NCI-H524 (cell line): ENCODE results near the gene FKBP2.
A peak's percentile ranks its signal among the peaks of the same experiment; 100 is the strongest.

Source experiments
- DNase-seq, 2 experiments: peaks; one replicate each; lab custom pipeline; 2025; lab: John Stamatoyannopoulos, UW

FKBP2 gene

DNA sequence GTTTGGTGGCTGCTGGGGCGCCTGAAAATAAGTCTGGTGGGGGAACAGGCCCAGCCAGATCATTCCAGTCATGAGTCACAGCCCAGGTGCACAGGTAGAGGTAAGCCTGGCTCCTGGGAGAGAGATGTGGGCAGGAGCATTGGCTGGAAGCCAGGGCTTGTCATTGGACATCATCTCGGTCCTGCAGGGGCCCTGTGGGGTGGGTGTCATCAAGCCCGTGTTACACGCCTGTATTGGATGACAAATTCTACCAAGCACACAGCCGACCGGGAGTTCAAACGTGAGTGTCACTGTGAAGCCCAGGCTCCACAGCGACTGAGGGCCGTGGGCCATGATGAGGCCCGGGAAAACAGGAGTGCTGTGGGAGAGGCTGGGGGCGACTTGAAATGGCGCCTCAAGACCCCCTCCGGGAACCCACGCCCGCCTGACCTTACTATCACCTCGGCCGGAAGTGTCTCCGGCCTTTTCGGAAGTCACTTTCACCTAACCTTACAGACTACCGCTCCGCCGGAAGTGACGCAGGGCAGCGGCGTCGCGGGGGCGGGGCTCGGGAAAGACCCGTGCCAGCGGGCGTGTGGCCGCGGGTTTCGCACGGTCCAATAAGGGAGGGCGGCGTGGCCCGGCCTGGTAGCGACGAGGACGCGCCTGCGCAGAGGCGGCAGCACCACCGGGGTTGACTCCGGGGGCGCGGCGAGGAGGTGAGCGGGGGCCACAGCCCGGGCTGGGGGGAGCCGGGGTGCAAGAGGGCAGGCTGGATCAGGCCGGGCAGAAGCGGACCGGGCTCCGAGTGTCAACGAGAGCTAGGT, at the start of gene FKBP2:
Gene FKBP2, plus strand, starts transcription at position 661 of the 806 bp plus-strand sequence. CDS start 1,293 bp downstream, outside the sequence.
- DNase-seq, result peak; percentile 86 to 95

DNA sequence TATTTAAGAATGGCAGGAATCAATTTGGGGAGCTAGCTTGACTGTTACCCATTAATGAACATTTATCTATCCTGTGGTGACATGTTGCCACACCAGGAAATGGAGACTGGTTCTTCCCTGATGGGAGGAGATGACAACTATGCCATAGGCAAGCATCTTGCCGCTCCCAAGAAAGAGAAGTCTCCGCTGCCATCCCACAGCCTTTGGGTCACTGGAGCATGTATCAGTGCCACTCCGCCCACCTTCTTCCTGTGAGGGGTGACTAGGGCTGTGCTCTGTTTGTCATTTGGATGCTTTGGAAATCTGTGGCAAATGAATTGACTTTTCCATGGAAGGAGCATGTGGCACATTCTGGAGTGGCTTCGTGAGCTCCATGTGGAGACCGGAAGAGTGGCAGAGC, 48.5 kb upstream of the FKBP2 start:
- no peak for DNase-seq

DNA sequence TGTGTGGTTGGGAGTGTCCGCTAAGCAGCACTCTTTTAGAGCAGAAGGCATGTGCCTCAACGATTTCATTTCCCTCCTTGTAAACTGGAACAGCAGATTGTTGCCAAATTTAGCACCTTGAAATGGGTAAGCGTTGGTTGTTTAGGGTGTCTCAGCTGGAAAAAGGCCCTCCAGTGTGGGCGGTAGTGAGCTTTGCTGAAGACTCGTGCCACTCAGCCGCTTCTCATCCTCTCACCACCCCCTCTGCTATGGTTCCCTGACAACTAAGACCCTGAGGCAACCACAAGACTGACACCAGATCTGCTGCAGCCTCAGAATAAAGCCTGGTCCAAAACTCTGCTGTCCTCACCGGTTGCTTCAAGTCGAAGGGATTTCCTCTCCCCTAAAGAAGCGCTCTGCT, 44.3 kb upstream of the FKBP2 start:
- no peak for DNase-seq

DNA sequence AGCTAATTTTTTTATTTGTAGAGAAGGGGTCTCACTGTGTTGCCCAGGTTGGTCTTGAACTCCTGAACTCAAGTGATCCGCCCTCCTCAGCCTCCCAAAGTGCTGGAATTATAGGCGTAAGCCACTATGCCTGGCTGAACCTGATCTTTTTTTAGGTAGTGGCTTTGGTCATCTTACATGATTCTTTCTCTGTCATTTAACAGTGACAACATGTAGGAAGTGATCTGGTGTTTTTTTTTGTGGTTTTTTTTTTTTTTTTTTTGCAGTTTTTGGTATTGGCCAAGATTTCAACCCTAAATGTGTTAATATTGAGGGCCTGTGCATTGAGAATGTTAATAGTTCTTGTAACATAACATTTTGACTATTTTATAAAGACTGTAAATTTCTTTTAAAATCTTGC, 42.4 kb upstream of the FKBP2 start:
- DNase-seq, result no peak

DNA sequence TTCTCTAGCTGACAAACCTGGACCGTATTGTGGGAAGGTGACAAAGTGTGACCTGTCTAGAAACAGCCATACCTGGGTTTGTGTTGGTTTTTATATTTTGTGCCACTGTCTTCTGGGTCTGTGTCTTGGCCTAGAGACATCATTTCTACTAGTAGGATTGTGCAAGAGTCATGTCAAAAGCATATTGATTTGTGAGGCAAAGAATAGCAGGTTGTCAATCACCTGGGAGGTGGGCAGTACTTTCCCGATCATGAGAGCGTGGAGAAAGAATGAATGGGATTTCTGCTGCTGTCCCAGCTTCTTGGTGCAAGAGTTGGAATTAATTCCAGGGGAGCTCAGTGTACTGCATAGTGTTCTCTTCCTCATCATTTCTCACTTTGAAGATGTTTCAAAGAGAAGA, 39.4 kb upstream of the FKBP2 start:
- no peak for DNase-seq

DNA sequence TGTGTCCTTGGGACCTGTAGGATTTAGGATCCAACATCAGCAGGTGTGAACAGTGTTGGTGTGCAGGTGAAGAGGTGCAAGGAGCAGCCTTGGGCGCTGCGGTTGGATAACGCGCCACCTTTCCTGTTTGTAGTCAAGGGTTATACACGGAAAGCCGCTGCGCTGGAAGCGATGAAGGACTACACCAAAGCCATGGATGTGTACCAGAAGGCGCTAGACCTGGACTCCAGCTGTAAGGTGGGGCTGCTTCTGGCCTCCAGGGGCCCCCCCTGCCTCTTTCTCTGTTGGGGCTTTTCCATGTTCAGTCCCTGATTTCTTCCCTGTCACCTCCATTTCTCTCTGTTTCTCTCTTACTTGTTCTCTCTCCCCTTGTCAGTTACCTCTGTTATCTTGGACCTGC, 37.9 kb upstream of the FKBP2 start:
- no peak for DNase-seq

DNA sequence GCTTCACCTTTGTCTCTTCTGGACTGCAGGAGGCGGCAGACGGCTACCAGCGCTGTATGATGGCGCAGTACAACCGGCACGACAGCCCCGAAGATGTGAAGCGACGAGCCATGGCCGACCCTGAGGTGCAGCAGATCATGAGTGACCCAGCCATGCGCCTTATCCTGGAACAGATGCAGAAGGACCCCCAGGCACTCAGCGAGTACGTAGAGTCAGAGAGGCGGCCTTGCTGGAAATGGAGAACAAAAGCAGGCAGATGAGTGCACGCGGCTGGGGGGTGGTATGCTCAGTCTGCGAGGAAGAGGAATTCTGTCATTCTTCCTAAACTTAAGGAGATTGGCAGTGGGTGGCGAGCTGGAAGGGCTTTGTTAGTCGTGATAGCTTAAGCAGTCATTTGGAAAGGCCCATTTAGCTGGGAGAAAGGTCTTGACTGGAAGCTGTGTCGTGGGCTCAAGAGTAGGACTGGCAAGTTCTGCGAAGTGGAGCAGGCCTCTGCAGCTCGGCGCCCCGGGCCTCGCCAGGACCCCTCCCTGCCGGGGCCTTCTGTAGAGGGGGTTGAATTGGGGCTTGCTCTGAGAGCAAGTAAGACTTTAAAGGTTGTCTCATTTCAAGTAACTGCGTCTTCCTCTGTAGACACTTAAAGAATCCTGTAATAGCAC, 37.3 kb upstream of the FKBP2 start:
- no peak for DNase-seq

DNA sequence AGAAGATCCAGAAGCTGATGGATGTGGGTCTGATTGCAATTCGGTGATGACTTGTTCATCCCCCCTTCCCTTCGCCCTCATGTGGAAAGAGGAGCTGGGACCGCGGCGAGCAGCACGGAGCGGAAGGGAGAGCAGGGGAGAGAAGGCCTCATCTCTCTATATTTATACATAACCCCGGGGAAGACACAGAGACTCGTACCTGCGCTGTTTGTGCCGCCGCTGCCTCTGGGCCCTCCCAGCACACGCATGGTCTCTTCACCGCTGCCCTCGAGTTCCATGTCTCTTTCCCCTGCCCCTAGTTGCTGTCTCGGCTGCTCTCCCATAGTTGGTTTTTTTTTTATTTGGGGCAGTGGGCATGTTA, 36.8 kb upstream of the FKBP2 start:
- no peak for DNase-seq

DNA sequence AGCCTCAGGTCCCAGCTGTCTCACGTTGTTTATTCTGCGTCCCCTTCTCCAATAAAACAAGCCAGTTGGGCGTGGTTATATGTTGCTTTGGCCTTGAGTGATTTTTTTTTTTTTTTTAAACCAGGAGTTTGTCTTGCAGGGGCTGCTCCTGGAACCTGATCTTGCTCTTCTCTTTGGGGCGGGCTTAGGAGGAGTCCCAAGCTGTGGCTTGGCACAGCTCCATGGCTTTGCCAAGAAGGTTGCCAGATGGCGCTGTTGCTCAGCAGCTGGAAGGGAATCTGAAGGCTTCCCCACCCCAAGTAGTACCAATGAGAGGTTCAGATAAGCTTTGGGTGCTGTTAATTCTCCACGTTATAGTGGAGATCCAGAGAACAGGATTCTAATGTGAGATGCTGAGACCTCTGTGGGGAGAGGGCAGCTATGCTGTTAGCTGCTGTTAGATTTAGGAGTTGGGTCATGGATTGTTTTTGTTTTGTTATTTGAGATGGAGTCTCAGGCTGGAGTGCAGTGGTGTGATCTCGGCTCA, 36.4 kb upstream of the FKBP2 start:
- peak; percentile 87 to 96 for DNase-seq

DNA sequence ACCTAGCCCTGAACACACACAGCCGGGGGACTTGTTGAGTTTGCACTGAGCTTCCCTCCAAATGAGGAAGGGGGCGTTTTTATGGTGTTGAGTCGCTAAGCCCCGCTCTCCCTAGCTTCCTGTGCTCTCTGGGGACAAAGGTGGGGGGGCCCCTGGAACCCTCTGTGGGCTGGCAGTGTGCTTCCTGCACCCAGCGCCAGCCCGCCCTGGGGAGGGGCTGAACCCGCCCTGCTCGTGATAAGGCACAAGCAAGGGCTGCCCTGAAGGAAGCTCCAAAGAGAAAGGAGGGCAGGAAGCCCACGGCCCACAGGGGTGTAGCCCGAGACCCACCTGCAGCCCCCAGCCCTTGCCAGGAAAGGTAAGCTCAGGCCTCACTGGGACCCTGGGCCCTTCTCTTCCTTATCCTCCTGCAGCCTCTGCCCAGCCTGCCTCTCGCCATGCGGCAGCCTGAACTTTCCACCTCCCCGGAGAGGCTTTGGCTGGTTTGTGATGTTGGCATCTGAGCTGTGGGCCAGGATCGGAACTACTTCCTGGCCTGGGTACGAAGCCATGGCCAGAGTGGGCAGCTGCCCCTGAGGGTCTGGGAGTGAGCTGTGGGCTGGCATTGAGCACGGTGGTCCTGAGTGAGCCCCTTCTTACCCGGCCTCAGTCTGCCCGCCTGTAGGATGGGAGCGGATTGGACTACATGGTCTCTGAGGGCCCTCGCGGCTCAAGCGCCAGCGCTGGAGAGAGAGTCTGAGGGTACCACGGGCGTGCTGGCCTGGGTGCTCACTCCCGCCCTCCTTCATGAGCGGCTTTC, 34.2 kb upstream of the FKBP2 start, which contains the start of gene FERMT3:
Gene FERMT3, plus strand, starts transcription at position 265 of the 799 bp plus-strand sequence. CDS start 644 bp downstream, outside the sequence.
- no peak for DNase-seq

DNA sequence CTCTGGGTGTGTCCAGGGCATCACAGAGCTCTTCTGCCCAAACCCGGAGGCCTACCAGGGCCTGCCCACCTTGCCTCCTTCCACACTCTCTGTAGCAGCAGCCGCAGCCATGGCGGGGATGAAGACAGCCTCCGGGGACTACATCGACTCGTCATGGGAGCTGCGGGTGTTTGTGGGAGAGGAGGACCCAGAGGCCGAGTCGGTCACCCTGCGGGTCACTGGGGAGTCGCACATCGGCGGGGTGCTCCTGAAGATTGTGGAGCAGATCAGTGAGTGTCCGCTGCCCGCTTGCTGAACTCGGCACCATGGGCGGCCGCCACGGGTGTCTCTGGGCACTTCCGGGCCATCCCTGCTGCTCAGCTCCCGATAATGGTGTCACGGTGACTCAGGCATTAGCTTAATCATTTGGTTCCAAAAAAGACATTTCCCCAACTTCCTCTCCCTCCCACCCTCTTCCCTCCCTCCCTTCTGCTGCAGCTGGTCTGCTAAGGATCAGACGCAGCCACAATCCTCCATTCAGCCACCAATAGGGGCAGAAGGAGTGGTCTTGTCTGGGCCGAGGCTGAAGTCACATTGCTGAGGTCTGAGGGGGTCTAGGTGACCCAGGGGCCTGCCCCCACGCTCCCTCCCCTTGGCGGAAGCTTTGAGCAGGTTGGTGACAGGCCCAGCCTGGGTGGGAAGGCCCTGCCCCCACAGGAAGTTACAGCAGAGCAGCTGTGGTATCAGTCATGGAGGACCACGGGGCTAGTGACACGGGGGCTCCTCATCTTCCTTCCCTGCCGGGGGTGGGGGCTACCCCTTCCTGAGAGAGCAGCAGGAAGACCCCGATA, 33.4 kb upstream of the FKBP2 start:
- DNase-seq, result no peak

DNA sequence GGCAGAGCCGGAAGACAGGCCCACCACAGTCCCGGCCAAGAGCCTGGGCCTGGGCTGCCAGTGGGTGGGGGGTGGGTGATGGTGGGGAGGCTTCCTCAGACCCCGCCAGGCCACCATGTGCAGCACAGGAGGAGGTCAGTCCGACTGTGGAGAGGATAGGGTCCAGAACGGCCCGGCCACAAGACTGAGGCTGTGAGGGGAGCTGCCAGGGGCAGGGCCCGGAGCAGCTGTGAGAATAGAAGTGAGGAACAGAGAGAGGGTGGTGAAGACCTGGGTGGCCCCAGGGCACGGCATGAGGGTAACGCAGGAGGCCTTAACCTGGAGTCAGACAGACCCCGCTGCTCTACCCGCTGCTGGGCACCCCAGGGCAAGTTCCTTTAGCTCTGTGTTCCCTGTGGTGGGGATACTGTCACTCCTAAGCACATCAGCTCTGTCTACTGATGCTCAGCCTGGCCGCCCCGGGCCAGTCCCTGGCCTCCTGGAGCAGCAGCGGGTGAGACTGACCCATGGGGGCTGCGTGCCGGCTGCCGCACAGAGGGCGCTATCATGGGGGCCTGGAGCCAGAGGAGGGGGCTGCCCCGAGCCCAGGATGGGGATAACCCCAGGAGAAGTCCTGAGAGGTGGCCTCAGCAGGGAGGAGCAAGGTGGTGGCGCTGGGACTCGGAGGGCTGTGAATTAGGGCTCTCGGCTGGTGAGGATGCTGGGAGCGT, 32.7 kb upstream of the FKBP2 start:
- DNase-seq, result no peak

DNA sequence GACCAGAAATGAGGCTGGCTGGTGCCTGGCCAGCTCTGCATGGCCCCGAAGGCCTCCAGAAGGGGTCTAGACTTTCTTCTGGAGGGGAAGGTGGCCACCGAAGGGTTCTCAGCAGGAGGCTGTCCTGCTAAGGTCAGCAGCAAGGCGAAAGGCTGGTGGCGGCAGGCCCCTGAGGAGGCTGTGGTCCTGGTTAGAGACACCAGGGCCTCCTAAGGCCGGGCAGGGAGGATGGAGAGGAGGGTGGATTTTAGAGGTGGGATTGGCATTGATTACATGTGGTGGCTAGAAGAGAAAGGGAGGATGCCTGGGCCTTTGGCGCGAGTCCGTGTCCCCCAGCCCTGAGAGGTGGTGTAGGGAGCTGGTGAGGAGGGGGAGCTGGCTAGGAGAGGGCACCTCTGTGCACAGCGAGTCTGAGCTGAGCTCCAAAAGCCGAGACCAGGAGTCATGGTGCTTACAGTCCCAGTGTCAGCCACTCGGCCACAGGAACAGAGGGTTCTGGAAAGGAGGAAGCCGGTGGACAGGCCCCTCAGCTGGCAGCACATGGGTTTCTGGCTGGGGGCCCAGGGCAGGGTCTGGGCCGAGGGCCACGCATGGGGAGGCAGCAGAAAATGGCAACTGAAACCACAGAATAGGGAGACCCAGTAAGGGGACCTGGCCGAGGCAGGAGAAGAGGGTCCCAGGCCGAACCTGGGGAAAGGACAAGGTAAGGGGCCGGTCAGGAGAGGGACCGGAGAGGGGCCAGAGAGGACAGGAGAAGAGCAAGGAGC, 31.9 kb upstream of the FKBP2 start:
- DNase-seq, result no peak

DNA sequence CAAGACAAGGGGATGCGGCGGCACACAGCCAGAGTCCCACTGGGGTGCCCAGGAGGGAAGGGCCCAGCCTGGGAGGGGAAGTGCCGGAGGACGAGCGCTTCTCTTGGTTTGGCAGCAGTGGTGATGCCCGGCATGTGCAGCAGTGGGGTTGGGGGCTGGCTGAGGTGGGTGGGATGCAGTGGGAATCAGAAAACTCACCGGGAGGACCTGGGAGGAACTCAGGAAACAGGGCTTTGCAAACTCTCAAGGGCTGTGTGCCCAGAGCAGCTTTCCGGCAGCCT, 31.4 kb upstream of the FKBP2 start:
- no peak for DNase-seq

DNA sequence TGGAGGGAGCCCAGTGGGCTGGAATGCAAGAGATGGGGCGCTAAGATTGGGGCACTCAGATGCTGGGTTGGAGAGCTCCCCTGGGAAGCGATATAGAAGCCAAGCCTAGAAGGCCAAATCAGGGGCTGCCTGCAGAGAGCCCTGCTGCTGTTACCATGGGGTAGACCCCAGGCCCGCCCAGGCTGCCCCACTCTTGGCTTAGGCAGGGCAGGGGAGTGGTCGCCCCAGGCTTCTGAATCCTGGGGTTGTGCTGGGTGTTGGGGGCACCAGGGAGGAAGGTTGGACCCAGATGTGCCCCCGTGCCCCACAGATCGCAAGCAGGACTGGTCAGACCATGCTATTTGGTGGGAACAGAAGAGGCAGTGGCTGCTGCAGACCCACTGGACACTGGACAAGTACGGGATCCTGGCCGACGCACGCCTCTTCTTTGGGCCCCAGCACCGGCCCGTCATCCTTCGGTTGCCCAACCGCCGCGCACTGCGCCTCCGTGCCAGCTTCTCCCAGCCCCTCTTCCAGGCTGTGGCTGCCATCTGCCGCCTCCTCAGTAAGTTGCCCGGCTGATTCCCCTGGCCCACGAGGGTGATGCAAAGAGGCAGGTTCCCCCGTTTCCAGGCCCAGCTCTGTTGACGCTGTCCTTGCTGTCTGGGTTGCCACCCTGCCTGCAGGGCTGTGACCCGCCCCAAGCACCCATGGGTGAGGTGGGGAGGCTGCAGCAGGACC, 30.4 kb upstream of the FKBP2 start:
- DNase-seq, result peak in 1 of 2 experiments; percentile 47

DNA sequence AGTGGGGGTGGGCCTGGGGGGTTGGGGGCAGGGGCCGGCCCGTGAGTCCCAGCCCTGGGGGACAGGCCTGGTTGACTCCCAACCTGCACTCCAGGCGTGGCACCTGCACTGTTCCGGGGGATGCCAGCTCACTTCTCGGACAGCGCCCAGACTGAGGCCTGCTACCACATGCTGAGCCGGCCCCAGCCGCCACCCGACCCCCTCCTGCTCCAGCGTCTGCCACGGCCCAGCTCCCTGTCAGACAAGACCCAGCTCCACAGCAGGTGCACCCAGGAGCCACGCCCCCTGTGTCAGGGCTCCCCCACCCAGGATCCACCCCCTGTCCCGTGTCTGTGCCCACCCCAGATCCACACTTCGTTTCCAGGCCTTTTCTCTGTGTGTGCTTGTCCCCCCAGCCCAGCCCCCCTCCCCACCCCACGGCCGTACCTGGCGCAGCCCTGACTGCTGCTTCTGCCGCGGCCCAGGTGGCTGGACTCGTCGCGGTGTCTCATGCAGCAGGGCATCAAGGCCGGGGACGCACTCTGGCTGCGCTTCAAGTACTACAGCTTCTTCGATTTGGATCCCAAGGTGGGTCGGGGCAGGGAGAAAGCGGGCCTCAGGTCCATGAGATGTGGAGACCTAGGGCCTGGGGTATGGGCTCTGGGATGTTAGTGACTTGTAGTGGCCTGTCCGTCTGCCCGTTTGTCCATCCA, 29.6 kb upstream of the FKBP2 start:
- DNase-seq, result no peak

DNA sequence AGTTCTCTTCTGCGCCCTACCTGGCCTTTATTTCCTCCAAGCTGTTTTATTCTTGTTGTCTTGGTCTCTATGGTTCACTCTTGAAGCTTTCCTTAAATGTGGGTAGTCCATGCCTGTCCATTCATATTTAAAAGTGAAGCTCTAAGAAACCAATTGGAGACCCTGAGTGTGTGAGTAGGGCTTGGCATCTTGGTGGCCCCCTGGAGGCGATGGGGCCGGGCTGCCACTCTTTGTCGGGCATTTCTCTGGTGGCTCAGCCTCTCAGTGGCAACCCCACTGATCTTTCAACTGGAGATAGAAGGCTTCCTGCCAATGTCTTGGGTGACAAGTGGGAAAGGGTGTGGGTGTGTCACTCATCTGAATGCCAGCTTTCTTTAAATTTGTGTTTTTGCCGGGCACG, 24.0 kb upstream of the FKBP2 start:
- DNase-seq, result no peak

DNA sequence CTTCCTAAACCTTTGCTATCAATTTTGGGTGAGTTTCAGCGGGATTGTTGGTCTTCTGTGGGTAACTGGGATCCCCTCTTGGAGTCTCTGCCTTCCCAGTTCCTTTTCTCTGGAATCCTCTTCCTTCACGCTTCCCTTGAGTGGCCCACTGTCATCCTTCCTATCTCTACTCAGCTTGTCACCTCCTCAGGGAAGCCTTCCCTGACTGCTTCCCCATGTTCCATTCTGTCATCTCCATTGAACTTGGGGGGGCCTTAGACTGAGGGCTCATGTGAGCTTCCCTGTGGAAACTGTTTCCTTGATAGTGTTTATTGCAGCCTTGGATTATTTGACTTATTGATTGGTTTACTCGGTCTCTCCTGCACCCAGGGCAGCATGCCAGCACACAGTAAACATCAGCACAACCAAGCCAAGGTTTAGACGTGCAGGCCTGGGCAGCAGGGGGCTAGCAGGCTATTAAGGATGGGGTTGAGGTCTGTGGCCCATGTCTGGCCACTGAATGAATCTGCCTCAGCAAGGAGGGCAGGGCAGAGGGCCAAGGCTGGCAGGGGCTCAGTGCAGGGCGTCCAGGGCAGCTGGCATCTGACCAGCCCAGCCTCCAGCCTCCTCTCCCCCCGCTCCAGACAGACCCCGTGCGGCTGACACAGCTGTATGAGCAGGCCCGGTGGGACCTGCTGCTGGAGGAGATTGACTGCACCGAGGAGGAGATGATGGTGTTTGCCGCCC, 22.1 kb upstream of the FKBP2 start:
- DNase-seq, result no peak

DNA sequence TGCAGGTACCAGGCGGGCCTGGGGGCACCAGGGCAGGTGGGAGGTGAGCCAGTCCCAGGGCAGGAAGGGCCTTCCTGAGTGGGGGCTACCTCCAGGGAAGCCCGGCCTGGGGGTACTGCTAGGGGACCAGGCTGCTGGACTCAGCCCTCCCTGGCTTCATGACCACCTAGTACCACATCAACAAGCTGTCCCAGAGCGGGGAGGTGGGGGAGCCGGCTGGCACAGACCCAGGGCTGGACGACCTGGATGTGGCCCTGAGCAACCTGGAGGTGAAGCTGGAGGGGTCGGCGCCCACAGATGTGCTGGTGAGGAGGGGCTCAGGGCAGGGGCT, 21.6 kb upstream of the FKBP2 start:
- no peak for DNase-seq
